ENCODE measurements around the gene AP3B2.

GRCh38 chr15:82726816-82727215 lies 17.1 kb upstream of the AP3B2 start:
- no peak for TF ChIP-seq MAX (IDR thresholded peaks at IDR 0.05; ENCODE audit: low read depth, low read length)
- TF ChIP-seq CTCF (IDR thresholded peaks at IDR 0.05; ENCODE audit: low read depth, low read length): no peak
- TF ChIP-seq POLR2A (IDR thresholded peaks at IDR 0.05; ENCODE audit: extremely low read depth, insufficient read length): no peak
- no peak for TF ChIP-seq MYC (IDR thresholded peaks at IDR 0.05; ENCODE audit: low read depth, low read length)
